Suprapubic skin (tissue), 3 donors: Measurements from ENCODE around the gene DNPEP.

Source experiments
- POLR2A ChIP-seq, 2 donors: fragments of 450-650 bp; IDR thresholded peaks; one replicate each; pipeline ENCODE4 v1.6.1; 2017; ENCODE audit warnings: antibody characterized with exemption in 2 of 2, mild to moderate bottlenecking in 2 of 2, moderate library complexity in 2 of 2
- TF ChIP-seq, protein P1 (sequence below), 2 donors: fragments of 200-600 bp in 1 of 2; fragments of 450-650 bp in 1 of 2; sonication (generic) in 1 of 2; IDR thresholded peaks; one replicate each; pipeline ENCODE4 v1.5.1; 2016 to 2019; ENCODE audit warnings: antibody characterized with exemption in 2 of 2, mild to moderate bottlenecking in 1 of 2, moderate library complexity in 1 of 2

DNA sequence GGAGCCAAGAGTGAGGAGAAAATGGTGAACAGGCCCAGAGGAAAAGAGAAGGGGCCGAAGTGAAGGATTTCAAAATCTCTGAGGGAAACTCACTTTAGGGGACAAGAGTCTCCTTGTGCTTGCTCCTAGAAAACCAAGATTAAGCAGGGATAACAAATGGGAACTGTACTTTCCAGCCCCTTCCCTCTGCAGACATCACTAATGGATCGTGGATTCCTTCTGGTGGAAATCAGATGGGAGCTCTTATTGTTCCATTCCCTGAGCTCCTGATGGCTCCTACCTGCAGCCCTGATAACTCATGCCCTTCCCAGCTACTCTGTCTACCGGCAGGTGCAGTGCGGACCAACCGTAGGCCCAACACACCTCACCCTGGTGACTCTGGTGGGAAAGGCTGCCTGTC is 34.6 kb downstream of the DNPEP start:
- TF ChIP-seq, protein P1, sequence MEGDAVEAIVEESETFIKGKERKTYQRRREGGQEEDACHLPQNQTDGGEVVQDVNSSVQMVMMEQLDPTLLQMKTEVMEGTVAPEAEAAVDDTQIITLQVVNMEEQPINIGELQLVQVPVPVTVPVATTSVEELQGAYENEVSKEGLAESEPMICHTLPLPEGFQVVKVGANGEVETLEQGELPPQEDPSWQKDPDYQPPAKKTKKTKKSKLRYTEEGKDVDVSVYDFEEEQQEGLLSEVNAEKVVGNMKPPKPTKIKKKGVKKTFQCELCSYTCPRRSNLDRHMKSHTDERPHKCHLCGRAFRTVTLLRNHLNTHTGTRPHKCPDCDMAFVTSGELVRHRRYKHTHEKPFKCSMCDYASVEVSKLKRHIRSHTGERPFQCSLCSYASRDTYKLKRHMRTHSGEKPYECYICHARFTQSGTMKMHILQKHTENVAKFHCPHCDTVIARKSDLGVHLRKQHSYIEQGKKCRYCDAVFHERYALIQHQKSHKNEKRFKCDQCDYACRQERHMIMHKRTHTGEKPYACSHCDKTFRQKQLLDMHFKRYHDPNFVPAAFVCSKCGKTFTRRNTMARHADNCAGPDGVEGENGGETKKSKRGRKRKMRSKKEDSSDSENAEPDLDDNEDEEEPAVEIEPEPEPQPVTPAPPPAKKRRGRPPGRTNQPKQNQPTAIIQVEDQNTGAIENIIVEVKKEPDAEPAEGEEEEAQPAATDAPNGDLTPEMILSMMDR (IDR thresholded peaks at IDR 0.05), result no peak
- no peak for TF ChIP-seq POLR2A (IDR thresholded peaks at IDR 0.05)
